HepG2 (cell line): ENCODE results near the gene OMD. TPM values are rescaled to one million over a fixed set of nuclear protein-coding genes. Genes with fewer than 3 reads are reported as not detected.
A peak's percentile ranks its signal among the peaks of the same experiment; 100 is the strongest.

Experiments used
- ATAC-seq: fragments of 200-7000 bp; cut with Tn5 transposase; 3 replicates; pipeline ENCODE4 v1.9.1; 2020; ENCODE audit warnings: mild to moderate bottlenecking, moderate library complexity
- BruUV-seq: library from RNA; stranded (reverse); fragments of 400-500 nt; replicated peaks from 2 replicates; lab custom pipeline; 2021; lab: Mats Ljungman, UMichigan
- CTCF ChIA-PET: fragments of 300-600 bp; formaldehyde crosslinking; extraction: SDS; loops from one replicate; lab custom pipeline; 2021; ENCODE audit warnings: low total read pairs, inconsistent platforms, low intra/inter-chr PET ratio; lab: Yijun Ruan, JAX
- POLR2A ChIA-PET: fragments of 350-600 bp; sonication (Branson Sonifier 250); formaldehyde crosslinking; loops from one replicate; lab custom pipeline; 2020; ENCODE audit warnings: antibody characterized with exemption, inconsistent platforms; lab: Yijun Ruan, JAX
- DNase-seq: peaks from one replicate; pipeline ENCODE4 v3.0.0-alpha.2; 2015; ENCODE audit warnings: low spot score
- FAIRE-seq: peaks from 3 replicates; lab custom pipeline; 2011; peaks lifted over from hg19 to GRCh38; lab: Jason Lieb, UNC
- H2AFZ ChIP-seq: one replicate; pipeline ENCODE4 v1.6.1; 2011; ENCODE audit warnings: low read length, inconsistent platforms
- H3K27ac ChIP-seq: fragments of 300-600 bp; 3 replicates; pipeline ENCODE4 v1.8.0; 2011; ENCODE audit warnings: mixed run types, mild to moderate bottlenecking, mixed read lengths, low read length, inconsistent platforms; ENCODE audit not compliant: insufficient read depth; ENCODE audit errors: extremely low read length
- H3K27me3 ChIP-seq, 2 experiments: fragments of 200-600 bp in 1 of 2; 2 replicates in 1 of 2; 3 replicates in 1 of 2; pipeline versions ENCODE4 v1.6.0 to v1.8.0; 2011; ENCODE audit warnings: low read length in 2 of 2, mild to moderate bottlenecking in 2 of 2, moderate library complexity in 2 of 2, inconsistent platforms in 1 of 2; ENCODE audit not compliant: insufficient read depth in 2 of 2, control insufficient read depth in 1 of 2
- H3K36me3 ChIP-seq, 2 experiments: fragments of 200-600 bp in 1 of 2; replicated peaks in 1 of 2; 2 replicates in 1 of 2; 3 replicates in 1 of 2; pipeline versions ENCODE4 v1.5.1 to v1.8.0; 2011; ENCODE audit warnings: low read length in 2 of 2, inconsistent platforms in 1 of 2; ENCODE audit not compliant: insufficient read depth in 2 of 2, control insufficient read depth in 1 of 2
- H3K4me1 ChIP-seq: 2 replicates; pipeline ENCODE4 v1.5.1; 2012; ENCODE audit warnings: low read length, inconsistent platforms; ENCODE audit not compliant: insufficient read depth
- H3K4me2 ChIP-seq: 2 replicates; pipeline ENCODE4 v1.6.0; 2011; ENCODE audit warnings: low read depth, low read length, inconsistent platforms
- H3K4me3 ChIP-seq, 3 experiments: fragments of 200-600 bp in 1 of 3; sonication (generic), shearing (Covaris generic) in 1 of 3; replicated peaks in 1 of 3; 2 replicates each; pipeline ENCODE4 v1.5.1; 2011 to 2016; ENCODE audit warnings: low read length in 3 of 3, inconsistent platforms in 2 of 3, low read depth in 2 of 3, mild to moderate bottlenecking in 2 of 3, control low read depth in 1 of 3, mixed read lengths in 1 of 3; ENCODE audit not compliant: insufficient read depth in 1 of 3
- H3K79me2 ChIP-seq: one replicate; pipeline ENCODE4 v1.6.1; 2011; ENCODE audit warnings: low read length, inconsistent platforms; ENCODE audit not compliant: insufficient read depth
- H3K9ac ChIP-seq: 2 replicates; pipeline ENCODE4 v1.6.0; 2011; ENCODE audit warnings: mild to moderate bottlenecking, low read depth, low read length, inconsistent platforms; ENCODE audit not compliant: insufficient read depth
- H3K9me3 ChIP-seq: 2 replicates; pipeline ENCODE4 v1.5.1; 2012; ENCODE audit warnings: mild to moderate bottlenecking, low read length
- H4K20me1 ChIP-seq: 2 replicates; pipeline ENCODE4 v1.6.0; 2011; ENCODE audit warnings: inconsistent platforms, mild to moderate bottlenecking, low read length, moderate library complexity; ENCODE audit not compliant: insufficient read depth
- JUN ChIP-seq: sonication (generic); formaldehyde crosslinking; IDR thresholded peaks from 2 replicates; pipeline ENCODE4 v1.4.0; 2020; ENCODE audit warnings: mild to moderate bottlenecking, missing genetic modification reagents
- MAFK ChIP-seq, 2 experiments: IDR thresholded peaks in 1 of 2; conservative IDR thresholded peaks in 1 of 2; 2 replicates each; pipeline ENCODE4 v1.6.1; 2011; ENCODE audit warnings: improper control_type of control experiment in 2 of 2, low read length in 2 of 2
- STAG1 ChIP-seq: sonication (generic); formaldehyde crosslinking; IDR thresholded peaks from 2 replicates; pipeline ENCODE4 v1.4.0; 2020; ENCODE audit warnings: missing genetic modification reagents
- ZFP36 ChIP-seq: fragments of 150-350 bp; IDR thresholded peaks from 2 replicates; pipeline ENCODE4 v1.6.1; 2018; ENCODE audit warnings: borderline replicate concordance, low read length, low read depth; ENCODE audit not compliant: partially characterized antibody
- ZNF180 ChIP-seq: sonication (generic); formaldehyde crosslinking; IDR thresholded peaks from 2 replicates; pipeline ENCODE4 v1.4.0; 2020; ENCODE audit warnings: low read depth, missing genetic modification reagents, borderline replicate concordance
- ZNF234 ChIP-seq: sonication (generic); formaldehyde crosslinking; conservative IDR thresholded peaks from 2 replicates; pipeline ENCODE4 v1.5.1; 2020; ENCODE audit warnings: mild to moderate bottlenecking, missing genetic modification reagents
- ZNF329 ChIP-seq: sonication (generic); formaldehyde crosslinking; IDR thresholded peaks from 2 replicates; pipeline ENCODE4 v1.9.0; 2021; ENCODE audit warnings: low read depth, mild to moderate bottlenecking, missing genetic modification reagents
- ZNF607 ChIP-seq: sonication (generic); formaldehyde crosslinking; IDR thresholded peaks from 2 replicates; pipeline ENCODE4 v1.5.1; 2020; ENCODE audit warnings: missing genetic modification reagents, mild to moderate bottlenecking, borderline replicate concordance
- WGBS: methylation state at CpG from one replicate; pipeline ENCODE4 v1.1.6; 2017; ENCODE audit warnings: low lambda C conversion rate; 5-methylcytosine and 5-hydroxymethylcytosine counted together
- in situ Hi-C: cut with HindIII; loops from 2 replicates; pipeline ENCODE4 v1.10.0; 2017; ENCODE audit warnings: low pct_unique_long_range_greater_than_20kb; ENCODE audit not compliant: extremely low pct_ligation_motif_present
- intact Hi-C: fragments of 100-400 bp; cut with micrococcal nuclease; formaldehyde crosslinking; loops from one replicate; pipeline ENCODE4 v1.10.0; 2022; ENCODE audit not compliant: unreplicated experiment
- polyA plus RNA-seq, 8 experiments: library from polyadenylated mRNA; depleted of rRNA in 3 of 8; stranded (reverse) in 7 of 8; unstranded in 1 of 8; fragments of >200 nt; fragmentation: Illumina TruSeq in 4 of 8; extraction: Trizol in 4 of 8; gene quantifications; 2 replicates each; pipeline versions ENCODE4 v1.2.1 to v1.2.3, GENCODE V29; 2011 to 2016; ENCODE audit warnings: low read depth in 4 of 8, missing spikeins in 1 of 8, mixed read lengths in 1 of 8; ENCODE audit not compliant: insufficient read depth in 1 of 8
- total RNA-seq, 5 experiments: library from RNA; depleted of rRNA; stranded (reverse); fragments of >200 nt; fragmentation: Illumina TruSeq; extraction: Trizol; gene quantifications; 2 replicates each; pipeline ENCODE4 v1.2.3, GENCODE V29; 2016; ENCODE audit warnings: low read depth in 1 of 5
- TF ChIP-seq, protein P1 (sequence below): sonication (generic); formaldehyde crosslinking; IDR thresholded peaks from 2 replicates; pipeline ENCODE4 v1.9.0; 2021; ENCODE audit warnings: mild to moderate bottlenecking, missing genetic modification reagents

Gene OMD
- total and polyA plus RNA-seq, 2 of the 13 experiments (the other 11 are each of a cell fraction or from before 2014, with no cell fraction given): not detected

GRCh38 chr9:92439921-92440750 is 15.9 kb upstream of the OMD start:
- Histone ChIP-seq H3K9me3 (no peaks in the 10 kb centered on the region), H3K4me3 (no peak overlapping the region), H2AFZ (no peak overlapping the region), H3K4me1 (no peaks in the 10 kb centered on the region), H3K4me2 (no peak overlapping the region), H3K79me2 (no peaks in the 10 kb centered on the region), H3K27me3 (no peaks in the 10 kb centered on the region), H4K20me1 (no peaks in the 10 kb centered on the region), H3K36me3 (no peaks in the 10 kb centered on the region), H3K27ac (no peak overlapping the region), H3K9ac (no peak overlapping the region)
- intact Hi-C loops: loop anchor here (5.0 kb wide), 1 partner anchor 303 kb away; no protein-coding TSS in a partner anchor
- no TSS peak for BruUV-seq
- FAIRE-seq: no peak
- TF ChIP-seq JUN (CRISPR knock-in tag) (no peak), ZNF329 (CRISPR knock-in tag) (no peak), ZNF180 (CRISPR knock-in tag) (no peak), ZNF607 (no peak), ZNF234 (no peak)
- in situ Hi-C loops: loop anchor here (10.0 to 25.0 kb wide), 2 partner anchors 195 to 303 kb away; no protein-coding TSS in a partner anchor
- ATAC-seq: no peak
- POLR2A ChIA-PET: interaction anchor here (1.2 kb wide), 1 partner anchor 301 kb away, joined by 3 read pairs; no protein-coding TSS in a partner anchor
- CTCF ChIA-PET: interaction anchor here (1.5 kb wide), 1 partner anchor 195 kb away, joined by 3 read pairs; no protein-coding TSS in a partner anchor
- DNase-seq: no peak
- 84% methylated on average over 5 of the region's 5 CpGs for WGBS

GRCh38 chr9:92438900-92439526 is 14.7 kb upstream of the OMD start:
- Histone ChIP-seq H3K4me3 (no peak overlapping the region), H3K36me3 (no peaks in the 10 kb centered on the region), H3K79me2 (no peaks in the 10 kb centered on the region), H3K27me3 (no peaks in the 10 kb centered on the region), H3K9me3 (no peaks in the 10 kb centered on the region), H3K4me2 (no peak overlapping the region), H2AFZ (no peak overlapping the region), H3K27ac (no peak overlapping the region), H3K4me1 (no peaks in the 10 kb centered on the region), H3K9ac (no peak overlapping the region), H4K20me1 (no peaks in the 10 kb centered on the region)
- in situ Hi-C loops: loop anchor here (25.0 kb wide), 1 partner anchor 302 kb away; no protein-coding TSS in a partner anchor
- no TSS peak for BruUV-seq
- WGBS: 75% methylated on average over 5 of the region's 5 CpGs
- intact Hi-C loops: loop anchor here (5.0 kb wide), 1 partner anchor 302 kb away; no protein-coding TSS in a partner anchor
- peak; percentile 37 to 50; a peak in 2 of 4 replicates for TF ChIP-seq MAFK (conservative IDR thresholded peaks at IDR 0.05 in 1 of 2, IDR thresholded peaks at IDR 0.05 in 1 of 2; ENCODE audit: low read length in 2 of 2)
- TF ChIP-seq, protein P1, sequence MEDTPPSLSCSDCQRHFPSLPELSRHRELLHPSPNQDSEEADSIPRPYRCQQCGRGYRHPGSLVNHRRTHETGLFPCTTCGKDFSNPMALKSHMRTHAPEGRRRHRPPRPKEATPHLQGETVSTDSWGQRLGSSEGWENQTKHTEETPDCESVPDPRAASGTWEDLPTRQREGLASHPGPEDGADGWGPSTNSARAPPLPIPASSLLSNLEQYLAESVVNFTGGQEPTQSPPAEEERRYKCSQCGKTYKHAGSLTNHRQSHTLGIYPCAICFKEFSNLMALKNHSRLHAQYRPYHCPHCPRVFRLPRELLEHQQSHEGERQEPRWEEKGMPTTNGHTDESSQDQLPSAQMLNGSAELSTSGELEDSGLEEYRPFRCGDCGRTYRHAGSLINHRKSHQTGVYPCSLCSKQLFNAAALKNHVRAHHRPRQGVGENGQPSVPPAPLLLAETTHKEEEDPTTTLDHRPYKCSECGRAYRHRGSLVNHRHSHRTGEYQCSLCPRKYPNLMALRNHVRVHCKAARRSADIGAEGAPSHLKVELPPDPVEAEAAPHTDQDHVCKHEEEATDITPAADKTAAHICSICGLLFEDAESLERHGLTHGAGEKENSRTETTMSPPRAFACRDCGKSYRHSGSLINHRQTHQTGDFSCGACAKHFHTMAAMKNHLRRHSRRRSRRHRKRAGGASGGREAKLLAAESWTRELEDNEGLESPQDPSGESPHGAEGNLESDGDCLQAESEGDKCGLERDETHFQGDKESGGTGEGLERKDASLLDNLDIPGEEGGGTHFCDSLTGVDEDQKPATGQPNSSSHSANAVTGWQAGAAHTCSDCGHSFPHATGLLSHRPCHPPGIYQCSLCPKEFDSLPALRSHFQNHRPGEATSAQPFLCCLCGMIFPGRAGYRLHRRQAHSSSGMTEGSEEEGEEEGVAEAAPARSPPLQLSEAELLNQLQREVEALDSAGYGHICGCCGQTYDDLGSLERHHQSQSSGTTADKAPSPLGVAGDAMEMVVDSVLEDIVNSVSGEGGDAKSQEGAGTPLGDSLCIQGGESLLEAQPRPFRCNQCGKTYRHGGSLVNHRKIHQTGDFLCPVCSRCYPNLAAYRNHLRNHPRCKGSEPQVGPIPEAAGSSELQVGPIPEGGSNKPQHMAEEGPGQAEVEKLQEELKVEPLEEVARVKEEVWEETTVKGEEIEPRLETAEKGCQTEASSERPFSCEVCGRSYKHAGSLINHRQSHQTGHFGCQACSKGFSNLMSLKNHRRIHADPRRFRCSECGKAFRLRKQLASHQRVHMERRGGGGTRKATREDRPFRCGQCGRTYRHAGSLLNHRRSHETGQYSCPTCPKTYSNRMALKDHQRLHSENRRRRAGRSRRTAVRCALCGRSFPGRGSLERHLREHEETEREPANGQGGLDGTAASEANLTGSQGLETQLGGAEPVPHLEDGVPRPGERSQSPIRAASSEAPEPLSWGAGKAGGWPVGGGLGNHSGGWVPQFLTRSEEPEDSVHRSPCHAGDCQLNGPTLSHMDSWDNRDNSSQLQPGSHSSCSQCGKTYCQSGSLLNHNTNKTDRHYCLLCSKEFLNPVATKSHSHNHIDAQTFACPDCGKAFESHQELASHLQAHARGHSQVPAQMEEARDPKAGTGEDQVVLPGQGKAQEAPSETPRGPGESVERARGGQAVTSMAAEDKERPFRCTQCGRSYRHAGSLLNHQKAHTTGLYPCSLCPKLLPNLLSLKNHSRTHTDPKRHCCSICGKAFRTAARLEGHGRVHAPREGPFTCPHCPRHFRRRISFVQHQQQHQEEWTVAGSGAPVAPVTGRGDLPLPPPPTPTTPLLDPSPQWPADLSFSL: no peak
- no peak for TF ChIP-seq ZFP36
- TF ChIP-seq STAG1: peak; percentile 38; the same call in 1 of the 2 replicates
- no peak for FAIRE-seq
- ChIA-PET CTCF (interaction anchor here (1.2 to 1.5 kb wide), 2 partner anchors 196 to 300 kb away, joined by 3 to 7 read pairs; no protein-coding TSS in a partner anchor), POLR2A (interaction anchor here (1.2 kb wide), 1 partner anchor 300 kb away, joined by 3 read pairs; no protein-coding TSS in a partner anchor)
- DNase-seq: no peak
- no peak for ATAC-seq
